22Rv1 (cell line): ENCODE results near the gene PLEKHG4B.

ENCODE experiments used
- CTCF ChIP-seq: fragments of 450-650 bp; IDR thresholded peaks from 2 replicates; pipeline ENCODE4 v1.5.1; 2017; ENCODE audit warnings: mild to moderate bottlenecking
- ZFX ChIP-seq: fragments of 450-650 bp; IDR thresholded peaks from 2 replicates; pipeline ENCODE4 v1.6.1; 2017; ENCODE audit warnings: antibody characterized with exemption, borderline replicate concordance

- TF ChIP-seq CTCF (no peak), ZFX (no peak)
These were observed 62.3 kb downstream of the PLEKHG4B start for GRCh38 chr5:154236-154635.
